Activated T-cell treated with anti-CD3 and anti-CD28 coated beads for 4 hours (primary cell): Measurements from ENCODE around the gene COL18A1.
"Not testable (repeated sequence)": the region's sequence is repeated elsewhere in the genome, so short reads cannot be mapped to it uniquely, and the experiment has no call there.

Experiments used
- DNase-seq: peaks from one replicate; pipeline ENCODE4 v3.0.0-alpha.2; 2020

Gene COL18A1

GRCh38 chr21:45429221-45430175, 24.5 kb downstream of the COL18A1 start:
- no peak for DNase-seq

GRCh38 chr21:45430521-45431501, 25.8 kb downstream of the COL18A1 start:
- no peak for DNase-seq

GRCh38 chr21:45431781-45432572, 27.0 kb downstream of the COL18A1 start:
- DNase-seq, result no peak

- DNase-seq, result no peak
Measured at GRCh38 chr21:45432575-45433255, 27.8 kb downstream of the COL18A1 start.

- DNase-seq, result no peak
Measured at GRCh38 chr21:45433301-45433700, 28.3 kb downstream of the COL18A1 start.

- no peak for DNase-seq
Measured at GRCh38 chr21:45433911-45434644, 29.1 kb downstream of the COL18A1 start.

- DNase-seq, result no peak
Measured at GRCh38 chr21:45434645-45435217, 29.8 kb downstream of the COL18A1 start.

- no peak for DNase-seq
Measured at GRCh38 chr21:45435405-45435981, 30.5 kb downstream of the COL18A1 start.

- no peak for DNase-seq
Measured at GRCh38 chr21:45436351-45437065, 31.5 kb downstream of the COL18A1 start.

- not testable (repeated sequence) for DNase-seq
Measured at GRCh38 chr21:45437844-45438243, 32.9 kb downstream of the COL18A1 start.

GRCh38 chr21:45438391-45439145, 33.6 kb downstream of the COL18A1 start:
- DNase-seq, result no peak

GRCh38 chr21:45439161-45439872, 34.4 kb downstream of the COL18A1 start:
- peak; percentile 81 for DNase-seq

- DNase-seq, result no peak
Measured at GRCh38 chr21:45439901-45440461, 35.0 kb downstream of the COL18A1 start.

- DNase-seq, result no peak
Measured at GRCh38 chr21:45440736-45441350, 35.9 kb downstream of the COL18A1 start.

GRCh38 chr21:45441431-45442255, 36.7 kb downstream of the COL18A1 start:
- DNase-seq, result no peak

GRCh38 chr21:45442276-45442675, 37.3 kb downstream of the COL18A1 start:
- no peak for DNase-seq
